HL-60 (cell line): ENCODE results near the gene TLR4.

Experiments
- DNase-seq, 2 experiments: peaks; one replicate each; pipeline ENCODE4 v3.0.0-alpha.2; 2010 to 2020; ENCODE audit warnings: low read depth in 1 of 2, low spot score in 1 of 2
- H3K27ac ChIP-seq: fragments of 250-450 bp; sonication (Bioruptor Pico); replicated peaks from 2 replicates; pipeline ENCODE4 v1.5.1; 2020; ENCODE audit warnings: mild to moderate bottlenecking, moderate library complexity
- H3K27me3 ChIP-seq: fragments of 250-450 bp; sonication (Bioruptor Pico); 2 replicates; pipeline ENCODE4 v1.5.1; 2021; ENCODE audit warnings: mild to moderate bottlenecking, moderate library complexity; ENCODE audit not compliant: insufficient read depth, poor library complexity, severe bottlenecking
- H3K4me3 ChIP-seq: replicated peaks from 2 replicates; pipeline ENCODE4 v1.5.1; 2011; ENCODE audit warnings: mild to moderate bottlenecking, control low read depth, low read length; ENCODE audit not compliant: insufficient read depth
- CTCF ChIP-seq: IDR thresholded peaks from one replicate; pipeline ENCODE4 v1.5.1; 2011; ENCODE audit warnings: low read length, control low read depth, inconsistent platforms; ENCODE audit not compliant: insufficient read depth
- GABPA ChIP-seq: IDR thresholded peaks from 2 replicates; pipeline ENCODE4 v1.6.1; 2012; ENCODE audit warnings: low read depth
- POLR2AphosphoS5 ChIP-seq: IDR thresholded peaks from 2 replicates; pipeline ENCODE4 v1.6.1; 2012; ENCODE audit warnings: low read depth
- REST ChIP-seq: IDR thresholded peaks from 2 replicates; pipeline ENCODE4 v1.6.1; 2012; ENCODE audit warnings: low read depth; ENCODE audit not compliant: insufficient replicate concordance
- SPI1 ChIP-seq: IDR thresholded peaks from 2 replicates; pipeline ENCODE4 v1.6.1; 2012; ENCODE audit warnings: low read depth, mild to moderate bottlenecking, borderline replicate concordance

The TLR4 gene

GRCh38 chr9:117679416-117679815 is 24.8 kb upstream of the TLR4 start:
- 0 out of 2 replicates have a peak overlapping the region, but pooled peaks have one; percentile 36 for H3K27ac ChIP-seq
- no peak for TF ChIP-seq CTCF
- no peak for TF ChIP-seq REST
- TF ChIP-seq GABPA: no peak
- TF ChIP-seq SPI1: no peak
- TF ChIP-seq POLR2AphosphoS5: no peak
- H3K4me3 ChIP-seq: no peak overlapping the region
- no peaks in the 10 kb centered on the region for H3K27me3 ChIP-seq
- no peak for DNase-seq

GRCh38 chr9:117681888-117682287 is 22.3 kb upstream of the TLR4 start:
- no peak overlapping the region for H3K4me3 ChIP-seq
- H3K27me3 ChIP-seq: no peaks in the 10 kb centered on the region
- DNase-seq: peak; percentile 55 to 64
- no peak for TF ChIP-seq CTCF
- TF ChIP-seq SPI1: peak; percentile 89
- peak overlapping the region; percentile 37 for H3K27ac ChIP-seq

- no peak for TF ChIP-seq CTCF
- TF ChIP-seq POLR2AphosphoS5: no peak
- TF ChIP-seq GABPA: no peak
- no peak for TF ChIP-seq SPI1
- TF ChIP-seq REST: no peak
- no peak for DNase-seq
- Histone ChIP-seq H3K27me3 (no peaks in the 10 kb centered on the region), H3K4me3 (no peak overlapping the region), H3K27ac (no peak overlapping the region)
Observed at GRCh38 chr9:117682955-117683710, 21.1 kb upstream of the TLR4 start.

- Histone ChIP-seq H3K27ac (no peak overlapping the region), H3K4me3 (no peak overlapping the region), H3K27me3 (no peaks in the 10 kb centered on the region)
- no peak for DNase-seq
- TF ChIP-seq CTCF: no peak
- TF ChIP-seq POLR2AphosphoS5: no peak
- TF ChIP-seq GABPA: no peak
- no peak for TF ChIP-seq SPI1
- TF ChIP-seq REST: no peak
Observed at GRCh38 chr9:117687532-117687931, 16.7 kb upstream of the TLR4 start.
